HepG2 (cell line): ENCODE measurements around the gene TP73.

Experiments used
- CTCF ChIP-seq: sonication (generic); formaldehyde crosslinking; IDR thresholded peaks from 2 replicates; pipeline ENCODE4 v1.5.0; 2020; ENCODE audit warnings: mild to moderate bottlenecking, missing genetic modification reagents, moderate library complexity
- ETS1 ChIP-seq: sonication (generic); formaldehyde crosslinking; IDR thresholded peaks from 2 replicates; pipeline ENCODE4 v1.4.0; 2020; ENCODE audit warnings: missing genetic modification reagents

- no peak for TF ChIP-seq CTCF (CRISPR knock-in tag)
- no peak for TF ChIP-seq ETS1 (CRISPR knock-in tag)
These were observed 11.1 kb upstream of the TP73 start for GRCh38 chr1:3641046-3641760.
